Measurements from ENCODE around the gene SLC6A18. TPM values are rescaled to one million over a fixed set of nuclear protein-coding genes. Genes with fewer than 3 reads are reported as not detected.

SLC6A18 gene
- total RNA-seq, 2 donors from 2014 or later = not detected

GRCh38 chr5:1216918-1217295 lies 8.3 kb upstream of the SLC6A18 start:
- Histone ChIP-seq H3K27ac (no peak overlapping the region), H3K36me3 (no peaks in the 10 kb centered on the region), H3K4me3 (no peak overlapping the region), H3K27me3 (no peaks in the 10 kb centered on the region), H3K9me3 (peaks cover 0 to 4% of the 10 kb centered on the region in 2 donors), H3K4me1 (no peaks in the 10 kb centered on the region)
- TF ChIP-seq CTCF (IDR thresholded peaks at IDR 0.05) = no peak
- DNase-seq (ENCODE audit: low spot score) = no peak

GRCh38 chr5:1217596-1218206 lies 7.5 kb upstream of the SLC6A18 start:
- H3K27me3 ChIP-seq = no peaks in the 10 kb centered on the region
- no peak for TF ChIP-seq CTCF (IDR thresholded peaks at IDR 0.05)
- no peak overlapping the region for H3K4me3 ChIP-seq
- H3K27ac ChIP-seq = no peak overlapping the region
- no peaks in the 10 kb centered on the region for H3K36me3 ChIP-seq
- DNase-seq (ENCODE audit: low spot score) = no peak
- peaks cover 0 to 4% of the 10 kb centered on the region in 2 donors for H3K9me3 ChIP-seq
- no peaks in the 10 kb centered on the region for H3K4me1 ChIP-seq

GRCh38 chr5:1218351-1219080 lies 6.7 kb upstream of the SLC6A18 start:
- Histone ChIP-seq H3K27me3 (no peaks in the 10 kb centered on the region), H3K27ac (no peak overlapping the region), H3K36me3 (no peaks in the 10 kb centered on the region), H3K9me3 (peaks cover 0 to 4% of the 10 kb centered on the region in 2 donors), H3K4me1 (no peaks in the 10 kb centered on the region), H3K4me3 (no peak overlapping the region)
- no peak for DNase-seq (ENCODE audit: low spot score)
- no peak for TF ChIP-seq CTCF (IDR thresholded peaks at IDR 0.05)

DNA sequence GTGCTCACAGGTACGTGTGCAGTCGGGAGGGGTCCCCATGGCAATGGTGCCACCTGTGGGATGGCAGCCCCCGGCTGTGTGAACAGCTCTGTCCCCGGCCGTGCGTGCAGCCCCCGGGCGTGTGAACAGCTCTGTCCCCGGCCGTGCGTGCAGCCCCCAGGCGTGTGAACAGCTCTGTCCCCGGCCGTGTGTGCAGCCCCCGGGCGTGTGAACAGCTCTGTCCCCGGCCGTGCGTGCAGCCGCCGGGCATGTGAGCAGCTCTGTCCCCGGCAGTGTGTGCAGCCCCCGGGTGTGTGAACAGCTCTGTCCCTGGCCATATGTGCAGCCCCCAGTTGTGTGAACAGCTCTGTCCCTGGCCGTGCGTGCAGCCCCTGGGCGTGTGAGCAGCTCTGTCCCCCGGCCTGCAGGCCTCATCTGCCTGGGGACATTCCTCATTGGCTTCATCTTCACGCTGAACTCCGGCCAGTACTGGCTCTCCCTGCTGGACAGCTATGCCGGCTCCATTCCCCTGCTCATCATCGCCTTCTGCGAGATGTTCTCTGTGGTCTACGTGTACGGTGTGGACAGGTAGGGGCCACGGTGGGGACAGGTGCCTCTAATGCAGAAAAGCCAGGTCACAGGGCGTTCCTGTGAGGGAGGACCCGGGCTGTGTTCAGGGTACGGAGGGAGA lies 5.9 kb upstream of the SLC6A18 start:
- Histone ChIP-seq H3K27ac (no peak overlapping the region), H3K9me3 (peaks cover 0 to 4% of the 10 kb centered on the region in 2 donors), H3K36me3 (no peaks in the 10 kb centered on the region), H3K4me3 (no peak overlapping the region), H3K4me1 (no peaks in the 10 kb centered on the region), H3K27me3 (no peaks in the 10 kb centered on the region)
- no peak for DNase-seq (ENCODE audit: low spot score)
- no peak for TF ChIP-seq CTCF (IDR thresholded peaks at IDR 0.05)

DNA sequence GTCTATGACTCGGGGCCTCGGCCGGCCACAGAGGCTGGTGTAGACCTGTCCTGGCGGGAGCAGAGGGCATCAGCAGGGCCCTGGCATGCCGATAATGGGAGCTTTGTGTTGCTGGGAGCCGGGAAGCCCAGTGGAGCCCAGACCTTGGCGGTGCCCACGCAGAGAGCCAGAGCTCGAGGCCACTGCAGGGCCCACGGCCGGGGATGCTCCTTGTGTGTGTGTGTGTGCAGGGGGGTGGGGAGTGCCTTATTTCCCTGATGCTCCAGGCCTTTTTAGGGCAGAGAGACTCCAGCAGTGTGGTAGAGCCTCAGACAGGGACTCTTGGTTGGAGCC lies 5.4 kb upstream of the SLC6A18 start:
- H3K27me3 ChIP-seq = no peaks in the 10 kb centered on the region

More for the DNA sequence above, 5.4 kb upstream of the SLC6A18 start:
- Histone ChIP-seq H3K4me3 (no peak overlapping the region), H3K36me3 (no peaks in the 10 kb centered on the region), H3K9me3 (peaks cover 0 to 4% of the 10 kb centered on the region in 2 donors), H3K4me1 (no peaks in the 10 kb centered on the region), H3K27ac (no peak overlapping the region)
- TF ChIP-seq CTCF (IDR thresholded peaks at IDR 0.05) = no peak
- no peak for DNase-seq (ENCODE audit: low spot score)
